GM18505 (cell line): ENCODE data around the gene TRPM3.
"Not testable (repeated sequence)": the region's sequence is repeated elsewhere in the genome, so short reads cannot be mapped to it uniquely, and the experiment has no call there.

Source experiments
- ATAC-seq: cut with Tn5 transposase; IDR thresholded peaks from one replicate; pipeline ENCODE4 v1.9.1; 2021; ENCODE audit not compliant: unreplicated experiment
- POLR2A ChIP-seq: IDR thresholded peaks from 4 replicates; pipeline ENCODE4 v1.6.1; 2011; ENCODE audit warnings: borderline replicate concordance; ENCODE audit not compliant: insufficient read depth, insufficient read length; ENCODE audit errors: extremely low read depth

Gene TRPM3

GRCh38 chr9:70789086-70789485 lies 332.3 kb downstream of the TRPM3 start:
- ATAC-seq: no peak

GRCh38 chr9:70784456-70784855 lies 337.0 kb downstream of the TRPM3 start:
- no peak for ATAC-seq
- no peak for TF ChIP-seq POLR2A

More at GRCh38 chr9:70789086-70789485, 332.3 kb downstream of the TRPM3 start:
- no peak for TF ChIP-seq POLR2A

- ATAC-seq: no peak
- no peak for TF ChIP-seq POLR2A
Observed at GRCh38 chr9:70778568-70778967, 342.9 kb downstream of the TRPM3 start.

- no peak for ATAC-seq
Observed at GRCh38 chr9:70773579-70773978, 347.8 kb downstream of the TRPM3 start.

GRCh38 chr9:70772601-70773000 lies 348.8 kb downstream of the TRPM3 start:
- ATAC-seq: no peak
- no peak for TF ChIP-seq POLR2A

More at GRCh38 chr9:70773579-70773978, 347.8 kb downstream of the TRPM3 start:
- no peak for TF ChIP-seq POLR2A

- no peak for ATAC-seq
- no peak for TF ChIP-seq POLR2A
Observed at GRCh38 chr9:70765946-70766345, 355.5 kb downstream of the TRPM3 start.

GRCh38 chr9:70761139-70761670 lies 360.2 kb downstream of the TRPM3 start:
- ATAC-seq: no peak
- no peak for TF ChIP-seq POLR2A

GRCh38 chr9:70760228-70760627 lies 361.2 kb downstream of the TRPM3 start:
- ATAC-seq: no peak

GRCh38 chr9:70753311-70753710 lies 368.1 kb downstream of the TRPM3 start:
- TF ChIP-seq POLR2A: no peak
- ATAC-seq: no peak

More at GRCh38 chr9:70760228-70760627, 361.2 kb downstream of the TRPM3 start:
- TF ChIP-seq POLR2A: no peak

GRCh38 chr9:70749066-70749465 lies 372.4 kb downstream of the TRPM3 start:
- no peak for ATAC-seq
- TF ChIP-seq POLR2A: no peak

- ATAC-seq: no peak
- no peak for TF ChIP-seq POLR2A
Observed at GRCh38 chr9:70747261-70747718, 374.1 kb downstream of the TRPM3 start.

GRCh38 chr9:70746760-70747159 lies 374.7 kb downstream of the TRPM3 start:
- no peak for ATAC-seq
- TF ChIP-seq POLR2A: no peak

GRCh38 chr9:70746316-70746715 lies 375.1 kb downstream of the TRPM3 start:
- ATAC-seq: no peak

GRCh38 chr9:70724794-70725193 lies 396.6 kb downstream of the TRPM3 start:
- not testable (repeated sequence) for ATAC-seq

More at GRCh38 chr9:70746316-70746715, 375.1 kb downstream of the TRPM3 start:
- TF ChIP-seq POLR2A: no peak

- ATAC-seq: not testable (repeated sequence)
Observed at GRCh38 chr9:70724025-70724424, 397.4 kb downstream of the TRPM3 start.

- ATAC-seq: not testable (repeated sequence)
Observed at GRCh38 chr9:70706797-70707196, 414.6 kb downstream of the TRPM3 start.
